ENCODE measurements around the gene TUBE1.

GRCh38 chr6:112041535-112041934 is 45.7 kb downstream of the TUBE1 start:
- no peak for TF ChIP-seq CTCF (IDR thresholded peaks at IDR 0.05; ENCODE audit: extremely low read depth in 1 of 2, insufficient read depth in 1 of 2, low read depth in 1 of 2, low read length in 2 of 2)
- TF ChIP-seq GATA2 (IDR thresholded peaks at IDR 0.05; ENCODE audit: insufficient read depth, insufficient read length, low read depth, low read length), result no peak
- no peak for TF ChIP-seq EZH2 (IDR thresholded peaks at IDR 0.05; ENCODE audit: borderline replicate concordance, low read depth, low read length, severe bottlenecking)
- TF ChIP-seq POLR2AphosphoS5 (IDR thresholded peaks at IDR 0.05; ENCODE audit: insufficient read depth, low read depth, low read length), result no peak

All from endothelial cell of umbilical vein (primary cell).